ENCODE measurements around the gene PDXK.

The PDXK gene

GRCh38 chr21:43808832-43809251 lies 89.9 kb downstream of the PDXK start:
- ATAC-seq = no peak

GRCh38 chr21:43809346-43809799 lies 90.4 kb downstream of the PDXK start:
- no peak for ATAC-seq

DNA sequence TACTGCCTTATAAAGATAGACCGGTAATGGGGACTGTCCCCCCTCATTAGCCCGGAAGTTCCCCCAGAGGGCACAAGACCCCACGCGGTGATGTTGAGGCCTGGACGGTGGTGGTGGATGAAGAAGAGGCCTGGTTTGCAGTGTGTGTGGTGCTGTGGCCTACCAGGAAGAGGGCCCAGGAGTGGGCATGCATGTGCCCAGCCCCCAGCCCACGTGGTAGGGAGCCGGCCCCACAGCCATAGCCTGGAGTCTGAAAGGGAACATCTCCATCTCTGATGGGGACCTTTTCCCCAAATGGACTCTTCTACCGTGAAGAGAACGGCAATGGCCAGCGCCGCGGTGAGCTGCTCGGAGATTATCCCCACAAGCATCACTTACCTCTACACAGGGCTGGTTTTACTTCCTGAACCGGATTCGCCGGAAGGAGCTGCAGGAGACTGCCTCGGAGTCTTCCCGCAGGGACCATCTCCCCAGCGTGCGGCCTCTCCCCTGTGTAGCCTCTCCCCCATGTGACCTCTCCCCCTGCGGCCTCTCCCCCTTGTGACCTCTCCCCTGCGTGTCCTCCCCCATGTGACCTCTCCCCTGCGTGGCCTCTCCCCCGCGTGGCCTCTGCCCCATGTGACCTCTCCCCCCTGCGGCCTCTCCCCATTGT lies 91.0 kb downstream of the PDXK start:
- no peak for ATAC-seq

- peak; percentile 81 to 85 for ATAC-seq
Measured at GRCh38 chr21:43810505-43811261, 91.8 kb downstream of the PDXK start.

- no peak for ATAC-seq
Measured at GRCh38 chr21:43811262-43812105, 92.6 kb downstream of the PDXK start.
